PC-9 (cell line): ENCODE results near the gene ABCC3. TPM values are rescaled to one million over a fixed set of nuclear protein-coding genes. Genes with fewer than 3 reads are reported as not detected.

ENCODE experiments used
- BruUV-seq: library from RNA; stranded (reverse); fragments of 400-500 nt; replicated peaks from 2 replicates; lab custom pipeline; 2021; lab: Mats Ljungman, UMichigan
- CTCF ChIA-PET: fragments of 300-600 bp; sonication (Branson Sonifier 250); formaldehyde crosslinking; loops from one replicate; lab custom pipeline; 2022; ENCODE audit warnings: antibody characterized with exemption; lab: Charles Lee
- POLR2A ChIA-PET: fragments of 300-600 bp; sonication (Branson Sonifier 250); formaldehyde crosslinking; loops from one replicate; lab custom pipeline; 2022; ENCODE audit warnings: antibody characterized with exemption; ENCODE audit not compliant: unreplicated experiment; lab: Charles Lee
- DNase-seq, 2 experiments: peaks; one replicate each; pipeline versions ENCODE4 v3.0.0 to v3.0.0-alpha.2; 2015 to 2022; ENCODE audit warnings: mixed read lengths in 1 of 2
- H2AFZ ChIP-seq: fragments of 200-600 bp; sonication (generic); 2 replicates; pipeline ENCODE4 v1.8.1; 2017; ENCODE audit warnings: antibody characterized with exemption
- H3F3A ChIP-seq: fragments of 200-600 bp; sonication (generic); 2 replicates; pipeline ENCODE4 v1.8.1; 2017; ENCODE audit warnings: antibody characterized with exemption, mild to moderate bottlenecking, low read depth; ENCODE audit not compliant: insufficient read depth
- H3K27ac ChIP-seq: fragments of 200-600 bp; sonication (generic); 2 replicates; pipeline ENCODE4 v1.6.1; 2016; ENCODE audit warnings: mixed run types
- H3K27me3 ChIP-seq: fragments of 200-600 bp; sonication (generic); 2 replicates; pipeline ENCODE4 v1.6.1; 2016; ENCODE audit warnings: low read depth, mixed run types; ENCODE audit not compliant: insufficient read depth
- H3K36me3 ChIP-seq: fragments of 200-600 bp; sonication (generic); 2 replicates; pipeline ENCODE4 v1.6.1; 2016; ENCODE audit warnings: low read depth, mixed run types
- H3K4me1 ChIP-seq: fragments of 200-600 bp; sonication (generic); replicated peaks from 2 replicates; pipeline ENCODE4 v1.6.1; 2016; ENCODE audit warnings: mixed run types; ENCODE audit not compliant: insufficient read depth
- H3K4me2 ChIP-seq: fragments of 200-600 bp; sonication (generic); 2 replicates; pipeline ENCODE4 v1.6.1; 2017; ENCODE audit warnings: mixed run types
- H3K4me3 ChIP-seq: fragments of 200-600 bp; sonication (generic); 2 replicates; pipeline ENCODE4 v1.6.1; 2016; ENCODE audit warnings: mixed run types
- H3K79me2 ChIP-seq: fragments of 200-600 bp; sonication (generic); 2 replicates; pipeline ENCODE4 v1.6.1; 2017; ENCODE audit warnings: low read depth, mixed run types
- H3K9me2 ChIP-seq: fragments of 200-600 bp; sonication (generic); 2 replicates; pipeline ENCODE4 v1.8.1; 2017; ENCODE audit warnings: mild to moderate bottlenecking; ENCODE audit not compliant: insufficient read depth
- H3K9me3 ChIP-seq: fragments of 200-600 bp; sonication (generic); 2 replicates; pipeline ENCODE4 v1.8.1; 2016; ENCODE audit warnings: low read depth; ENCODE audit not compliant: insufficient read depth
- H4K20me1 ChIP-seq: fragments of 200-600 bp; sonication (generic); 2 replicates; pipeline ENCODE4 v1.8.1; 2017; ENCODE audit not compliant: insufficient read depth
- EZH2 ChIP-seq: fragments of 200-600 bp; sonication (generic); IDR thresholded peaks from 2 replicates; pipeline ENCODE4 v1.8.0; 2017; ENCODE audit warnings: antibody characterized with exemption, low read depth
- intact Hi-C: fragments of 100-400 bp; cut with micrococcal nuclease; formaldehyde crosslinking; loops from one replicate; pipeline ENCODE4 v1.10.0; 2022; ENCODE audit not compliant: unreplicated experiment
- total RNA-seq: library from RNA; stranded (reverse); gene quantifications from 2 replicates; pipeline ENCODE4 v1.2.3, GENCODE V29; 2021
- TF ChIP-seq, protein P1 (sequence below): fragments of 200-600 bp; sonication (generic); conservative IDR thresholded peaks from 2 replicates; pipeline ENCODE4 v1.6.1; 2017; ENCODE audit warnings: mixed run types, antibody characterized with exemption, mild to moderate bottlenecking, moderate library complexity

The ABCC3 gene
- total RNA-seq, 1 experiment from 2014 or later = 221 TPM

DNA sequence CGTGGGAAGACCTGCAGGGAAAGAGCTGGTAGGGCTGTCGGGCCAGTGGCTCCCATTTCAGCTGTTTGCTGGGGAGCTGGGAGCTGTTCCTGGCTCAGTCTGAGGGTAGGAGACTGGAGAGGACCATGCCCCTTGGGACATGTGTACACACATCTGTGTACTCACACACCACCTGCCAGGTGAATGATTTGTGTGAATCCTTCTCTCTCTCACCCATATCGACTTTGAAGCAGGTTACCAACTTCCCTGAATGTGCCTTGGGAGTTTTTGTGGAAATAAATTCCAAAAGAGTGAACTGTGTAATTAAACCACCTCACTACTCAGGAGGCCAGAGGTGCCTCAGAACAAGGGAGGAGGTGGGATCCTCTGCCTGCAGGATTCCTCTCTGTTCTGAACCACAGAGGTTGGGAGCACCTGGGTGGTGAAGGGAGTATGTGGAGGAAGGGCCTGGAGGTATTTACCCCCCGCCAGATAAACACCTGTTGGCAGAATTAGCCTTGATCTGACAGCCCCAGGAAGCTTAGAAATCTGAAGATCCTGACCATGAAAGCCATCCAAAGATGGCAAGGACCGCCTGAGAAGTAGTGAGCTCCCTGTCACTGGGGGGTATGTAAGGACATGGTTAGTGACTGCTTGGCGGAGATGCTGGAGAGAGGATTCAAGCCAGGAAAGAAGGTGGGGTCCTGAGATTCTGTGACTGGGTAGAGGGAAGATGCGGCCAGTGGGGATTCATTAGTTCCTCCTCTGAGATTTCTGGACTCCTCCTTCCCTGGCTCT is 3.3 kb downstream of the ABCC3 start:
- POLR2A ChIA-PET = interaction anchor here (0.5 to 2.4 kb wide), 6 partner anchors 15 to 527 kb away, joined by 4 to 22 read pairs (median 5); partner anchors contain the start of genes LUC7L3 and SPAG9
- Histone ChIP-seq H4K20me1 (no peaks in the 10 kb centered on the region), H3K36me3 (peaks cover 48% of the 10 kb centered on the region), H3K9me2 (no peaks in the 10 kb centered on the region), H2AFZ (no peak overlapping the region), H3F3A (peaks cover 68% of the 10 kb centered on the region), H3K4me1 (peaks cover 84% of the 10 kb centered on the region), H3K27ac (peak overlapping the region; percentile 91), H3K27me3 (no peaks in the 10 kb centered on the region), H3K4me3 (peak overlapping the region; percentile 81), H3K79me2 (peaks cover 85% of the 10 kb centered on the region), H3K4me2 (peak overlapping the region; percentile 96), H3K9me3 (no peaks in the 10 kb centered on the region)
- TSS peak; percentile 20 for BruUV-seq
- TF ChIP-seq EZH2 = no peak
- TF ChIP-seq, protein P1, sequence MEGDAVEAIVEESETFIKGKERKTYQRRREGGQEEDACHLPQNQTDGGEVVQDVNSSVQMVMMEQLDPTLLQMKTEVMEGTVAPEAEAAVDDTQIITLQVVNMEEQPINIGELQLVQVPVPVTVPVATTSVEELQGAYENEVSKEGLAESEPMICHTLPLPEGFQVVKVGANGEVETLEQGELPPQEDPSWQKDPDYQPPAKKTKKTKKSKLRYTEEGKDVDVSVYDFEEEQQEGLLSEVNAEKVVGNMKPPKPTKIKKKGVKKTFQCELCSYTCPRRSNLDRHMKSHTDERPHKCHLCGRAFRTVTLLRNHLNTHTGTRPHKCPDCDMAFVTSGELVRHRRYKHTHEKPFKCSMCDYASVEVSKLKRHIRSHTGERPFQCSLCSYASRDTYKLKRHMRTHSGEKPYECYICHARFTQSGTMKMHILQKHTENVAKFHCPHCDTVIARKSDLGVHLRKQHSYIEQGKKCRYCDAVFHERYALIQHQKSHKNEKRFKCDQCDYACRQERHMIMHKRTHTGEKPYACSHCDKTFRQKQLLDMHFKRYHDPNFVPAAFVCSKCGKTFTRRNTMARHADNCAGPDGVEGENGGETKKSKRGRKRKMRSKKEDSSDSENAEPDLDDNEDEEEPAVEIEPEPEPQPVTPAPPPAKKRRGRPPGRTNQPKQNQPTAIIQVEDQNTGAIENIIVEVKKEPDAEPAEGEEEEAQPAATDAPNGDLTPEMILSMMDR = no peak
- DNase-seq = peak in 1 of 2 experiments; percentile 79
- CTCF ChIA-PET = interaction anchor here (1.2 to 4.7 kb wide), 2 partner anchors 10 to 23 kb away, joined by 3 to 33 read pairs; no protein-coding TSS in a partner anchor
- intact Hi-C loops = loop anchor here (2.0 kb wide), 1 partner anchor 47 kb away; no protein-coding TSS in a partner anchor

DNA sequence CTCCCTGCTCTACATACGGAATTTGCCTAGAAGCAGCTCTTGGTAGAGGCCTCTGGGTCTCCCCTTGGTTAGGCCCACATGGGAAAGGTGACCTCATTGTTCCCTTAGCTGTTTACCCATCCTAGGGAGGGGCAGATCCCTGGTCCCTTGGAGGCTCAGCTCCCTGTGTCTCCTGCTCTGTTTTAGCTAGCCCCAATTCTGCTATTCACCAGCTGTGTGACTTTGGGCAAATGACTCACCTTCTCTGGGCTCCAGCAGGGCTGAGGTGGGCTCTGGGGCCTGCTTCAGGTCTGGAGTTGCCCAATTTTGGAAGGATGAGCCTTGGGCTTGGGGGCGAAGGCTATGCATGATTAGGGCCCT is 3.9 kb downstream of the ABCC3 start:
- Histone ChIP-seq H3K9me2 (no peaks in the 10 kb centered on the region), H3K27ac (peak overlapping the region; percentile 91), H3K36me3 (peaks cover 54% of the 10 kb centered on the region), H3K9me3 (no peaks in the 10 kb centered on the region), H3K27me3 (no peaks in the 10 kb centered on the region), H3K79me2 (peaks cover 89% of the 10 kb centered on the region), H2AFZ (no peak overlapping the region), H3K4me3 (peak overlapping the region; percentile 81; the same call in 1 of the 2 replicates), H3F3A (peaks cover 69% of the 10 kb centered on the region), H4K20me1 (no peaks in the 10 kb centered on the region), H3K4me1 (peaks cover 83% of the 10 kb centered on the region), H3K4me2 (peak overlapping the region; percentile 96)
- DNase-seq = peak in 1 of 2 experiments; percentile 87
- POLR2A ChIA-PET = interaction anchor here (0.6 to 2.4 kb wide), 7 partner anchors 14 to 81 kb away, joined by 4 to 22 read pairs (median 5); partner anchors contain the start of gene LUC7L3
- no TSS peak for BruUV-seq
- intact Hi-C loops = loop anchor here (2.0 kb wide), 1 partner anchor 46 kb away; no protein-coding TSS in a partner anchor
- TF ChIP-seq, protein P1 = no peak
- no peak for TF ChIP-seq EZH2
- CTCF ChIA-PET = interaction anchor here (0.6 to 4.7 kb wide), 4 partner anchors 10 to 64 kb away, joined by 3 to 33 read pairs (median 3); no protein-coding TSS in a partner anchor

DNA sequence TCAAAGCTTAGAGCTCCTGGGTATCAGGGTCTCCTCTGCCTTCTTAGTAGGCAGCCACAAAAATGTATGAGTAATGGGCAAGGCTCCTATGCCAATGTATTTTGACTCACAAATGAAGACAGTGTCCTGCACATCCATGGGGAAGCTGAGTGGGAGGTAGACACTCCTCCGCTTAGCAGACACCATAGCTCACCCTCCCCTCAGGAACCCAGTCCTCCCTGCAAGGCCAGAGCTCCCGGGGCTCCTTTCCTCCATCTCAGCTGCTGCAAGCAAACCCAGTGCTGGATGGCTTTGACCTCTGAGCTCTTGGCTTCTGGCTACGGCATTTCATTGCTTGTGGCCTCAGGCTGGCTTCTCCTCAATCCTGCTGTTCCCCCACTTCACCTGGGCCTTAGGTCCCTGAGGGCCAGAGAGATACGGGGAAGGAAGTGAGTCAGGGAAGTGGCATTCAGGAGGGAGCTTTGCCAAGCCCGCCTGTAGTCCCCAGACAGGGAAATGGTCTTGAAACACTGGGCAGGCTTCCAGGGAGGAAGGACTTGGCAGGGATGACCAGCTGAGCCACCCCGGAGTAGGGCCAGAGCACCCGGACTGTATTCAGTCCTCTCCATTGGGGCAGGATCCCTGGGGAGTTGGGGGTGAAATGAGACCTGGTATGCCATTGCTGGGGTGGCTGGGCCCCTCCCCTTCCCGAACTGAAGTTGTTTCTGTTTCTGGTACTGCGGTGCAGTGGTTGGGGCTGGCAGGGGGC is 4.5 kb downstream of the ABCC3 start:
- Histone ChIP-seq H3K4me3 (peak overlapping the region; percentile 81; the same call in 1 of the 2 replicates), H3K27ac (peak overlapping the region; percentile 91), H3K4me1 (peaks cover 78% of the 10 kb centered on the region), H3K27me3 (no peaks in the 10 kb centered on the region), H4K20me1 (no peaks in the 10 kb centered on the region), H3K9me3 (no peaks in the 10 kb centered on the region), H3F3A (peaks cover 71% of the 10 kb centered on the region), H3K4me2 (peak overlapping the region; percentile 96), H3K9me2 (no peaks in the 10 kb centered on the region), H3K79me2 (peaks cover 87% of the 10 kb centered on the region), H2AFZ (no peak overlapping the region), H3K36me3 (peaks cover 57% of the 10 kb centered on the region)
- CTCF ChIA-PET = interaction anchor here (0.5 to 4.7 kb wide), 6 partner anchors 11 to 168 kb away, joined by 3 to 33 read pairs (median 3); no protein-coding TSS in a partner anchor
- DNase-seq = peak; percentile 97 to 100
- no TSS peak for BruUV-seq
- intact Hi-C loops = loop anchor here (1.0 to 2.0 kb wide), 2 partner anchors 21 to 46 kb away; no protein-coding TSS in a partner anchor
- POLR2A ChIA-PET = interaction anchor here (0.5 to 2.4 kb wide), 7 partner anchors 22 to 82 kb away, joined by 4 to 22 read pairs (median 5); partner anchors contain the start of gene LUC7L3
- no peak for TF ChIP-seq EZH2
- TF ChIP-seq, protein P1 = no peak
